H1 (cell line): ENCODE data around the gene SEC63.

Experiments used
- EZH2 ChIP-seq: fragments of 200-600 bp; sonication (generic); IDR thresholded peaks from 2 replicates; pipeline ENCODE4 v1.7.1; 2012; ENCODE audit warnings: low read depth, mild to moderate bottlenecking, moderate library complexity, low read length, inconsistent platforms; ENCODE audit not compliant: severe bottlenecking
- HDAC6 ChIP-seq: IDR thresholded peaks from one replicate; pipeline ENCODE4 v1.7.1; 2012; ENCODE audit warnings: low read depth, mild to moderate bottlenecking, inconsistent platforms, low read length, moderate library complexity
- JUN ChIP-seq: IDR thresholded peaks from 2 replicates; pipeline ENCODE4 v1.6.1; 2011; ENCODE audit warnings: low read depth, mild to moderate bottlenecking, improper control_type of control experiment, low read length
- KDM1A ChIP-seq: fragments of 200-600, 300-600 bp; sonication (generic); IDR thresholded peaks from 2 replicates; pipeline ENCODE4 v1.7.1; 2016; ENCODE audit warnings: mild to moderate bottlenecking, low read length, borderline replicate concordance
- POLR2A ChIP-seq, 2 experiments: IDR thresholded peaks; 1 replicate in 1 of 2; 2 replicates in 1 of 2; pipeline ENCODE4 v1.6.1; 2011; ENCODE audit warnings: low read depth in 2 of 2, low read length in 2 of 2, mild to moderate bottlenecking in 2 of 2; ENCODE audit errors: control extremely low read depth in 1 of 2
- SP1 ChIP-seq: IDR thresholded peaks from 2 replicates; pipeline ENCODE4 v1.6.1; 2011; ENCODE audit warnings: low read depth, low read length
- SP4 ChIP-seq: IDR thresholded peaks from 2 replicates; pipeline ENCODE4 v1.6.1; 2012; ENCODE audit warnings: low read length, inconsistent platforms
- TCF12 ChIP-seq: IDR thresholded peaks from 2 replicates; pipeline ENCODE4 v1.6.1; 2011; ENCODE audit warnings: low read depth, mild to moderate bottlenecking, low read length
- TF ChIP-seq, protein P1 (sequence below), 3 experiments: IDR thresholded peaks; 1 replicate in 2 of 3; 2 replicates in 1 of 3; pipeline versions ENCODE4 v1.5.1 to v1.6.1; 2011; ENCODE audit warnings: low read length in 3 of 3, mild to moderate bottlenecking in 3 of 3, inconsistent platforms in 2 of 3, low read depth in 1 of 3, moderate library complexity in 1 of 3; ENCODE audit not compliant: insufficient read depth in 1 of 3; ENCODE audit errors: control extremely low read depth in 1 of 3
- TF ChIP-seq, protein P2 (sequence below): fragments of 300-600 bp; sonication (generic); IDR thresholded peaks from 2 replicates; pipeline ENCODE4 v1.7.1; 2012; ENCODE audit warnings: low read length, moderate library complexity, mild to moderate bottlenecking, inconsistent platforms; ENCODE audit not compliant: insufficient replicate concordance

DNA sequence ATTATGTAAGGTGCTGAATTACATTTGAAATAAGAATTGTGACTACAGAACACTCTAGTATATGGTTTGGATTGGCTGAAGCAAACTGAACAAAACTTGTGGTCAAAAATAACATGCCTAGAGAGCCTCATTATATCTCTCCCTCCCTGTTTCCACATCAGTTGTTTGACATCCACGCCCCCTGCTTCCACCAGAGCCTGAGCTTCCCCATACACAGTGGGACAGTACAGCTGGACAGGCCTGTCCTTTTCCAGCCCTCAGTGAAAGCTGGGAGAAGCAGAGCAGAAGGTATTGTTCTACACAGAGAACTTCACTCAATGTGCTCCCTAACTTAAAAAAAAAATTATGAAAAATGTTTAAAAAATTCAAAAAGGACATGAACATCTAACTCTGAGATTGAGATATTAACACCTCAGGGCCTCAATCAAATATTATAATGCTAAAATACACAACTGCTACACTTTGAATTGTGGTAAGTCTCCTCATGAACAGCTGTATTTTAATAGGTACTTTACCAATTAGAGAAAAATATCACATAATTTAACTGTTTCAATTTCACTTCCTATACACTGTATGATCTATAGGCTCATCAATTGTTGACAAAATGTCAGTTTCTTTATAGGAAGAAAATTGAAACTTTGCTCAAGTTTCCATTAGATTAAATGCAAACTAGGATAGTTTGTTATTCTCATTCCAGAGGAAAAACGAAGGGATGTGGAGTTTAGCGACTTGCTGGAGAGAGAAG lies 89.0 kb downstream of the SEC63 start:
- TF ChIP-seq, protein P1, sequence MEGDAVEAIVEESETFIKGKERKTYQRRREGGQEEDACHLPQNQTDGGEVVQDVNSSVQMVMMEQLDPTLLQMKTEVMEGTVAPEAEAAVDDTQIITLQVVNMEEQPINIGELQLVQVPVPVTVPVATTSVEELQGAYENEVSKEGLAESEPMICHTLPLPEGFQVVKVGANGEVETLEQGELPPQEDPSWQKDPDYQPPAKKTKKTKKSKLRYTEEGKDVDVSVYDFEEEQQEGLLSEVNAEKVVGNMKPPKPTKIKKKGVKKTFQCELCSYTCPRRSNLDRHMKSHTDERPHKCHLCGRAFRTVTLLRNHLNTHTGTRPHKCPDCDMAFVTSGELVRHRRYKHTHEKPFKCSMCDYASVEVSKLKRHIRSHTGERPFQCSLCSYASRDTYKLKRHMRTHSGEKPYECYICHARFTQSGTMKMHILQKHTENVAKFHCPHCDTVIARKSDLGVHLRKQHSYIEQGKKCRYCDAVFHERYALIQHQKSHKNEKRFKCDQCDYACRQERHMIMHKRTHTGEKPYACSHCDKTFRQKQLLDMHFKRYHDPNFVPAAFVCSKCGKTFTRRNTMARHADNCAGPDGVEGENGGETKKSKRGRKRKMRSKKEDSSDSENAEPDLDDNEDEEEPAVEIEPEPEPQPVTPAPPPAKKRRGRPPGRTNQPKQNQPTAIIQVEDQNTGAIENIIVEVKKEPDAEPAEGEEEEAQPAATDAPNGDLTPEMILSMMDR (IDR thresholded peaks at IDR 0.05; ENCODE audit: control extremely low read depth in 1 of 3, insufficient read depth in 1 of 3, low read depth in 1 of 3, low read length in 3 of 3): no peak
- TF ChIP-seq SP4 (no peak), JUN (no peak), TCF12 (no peak), KDM1A (no peak), SP1 (no peak), EZH2 (no peak), HDAC6 (no peak), POLR2A (IDR thresholded peaks at IDR 0.05; ENCODE audit: control extremely low read depth in 1 of 2, low read depth in 2 of 2, low read length in 2 of 2) (no peak)
- TF ChIP-seq, protein P2, sequence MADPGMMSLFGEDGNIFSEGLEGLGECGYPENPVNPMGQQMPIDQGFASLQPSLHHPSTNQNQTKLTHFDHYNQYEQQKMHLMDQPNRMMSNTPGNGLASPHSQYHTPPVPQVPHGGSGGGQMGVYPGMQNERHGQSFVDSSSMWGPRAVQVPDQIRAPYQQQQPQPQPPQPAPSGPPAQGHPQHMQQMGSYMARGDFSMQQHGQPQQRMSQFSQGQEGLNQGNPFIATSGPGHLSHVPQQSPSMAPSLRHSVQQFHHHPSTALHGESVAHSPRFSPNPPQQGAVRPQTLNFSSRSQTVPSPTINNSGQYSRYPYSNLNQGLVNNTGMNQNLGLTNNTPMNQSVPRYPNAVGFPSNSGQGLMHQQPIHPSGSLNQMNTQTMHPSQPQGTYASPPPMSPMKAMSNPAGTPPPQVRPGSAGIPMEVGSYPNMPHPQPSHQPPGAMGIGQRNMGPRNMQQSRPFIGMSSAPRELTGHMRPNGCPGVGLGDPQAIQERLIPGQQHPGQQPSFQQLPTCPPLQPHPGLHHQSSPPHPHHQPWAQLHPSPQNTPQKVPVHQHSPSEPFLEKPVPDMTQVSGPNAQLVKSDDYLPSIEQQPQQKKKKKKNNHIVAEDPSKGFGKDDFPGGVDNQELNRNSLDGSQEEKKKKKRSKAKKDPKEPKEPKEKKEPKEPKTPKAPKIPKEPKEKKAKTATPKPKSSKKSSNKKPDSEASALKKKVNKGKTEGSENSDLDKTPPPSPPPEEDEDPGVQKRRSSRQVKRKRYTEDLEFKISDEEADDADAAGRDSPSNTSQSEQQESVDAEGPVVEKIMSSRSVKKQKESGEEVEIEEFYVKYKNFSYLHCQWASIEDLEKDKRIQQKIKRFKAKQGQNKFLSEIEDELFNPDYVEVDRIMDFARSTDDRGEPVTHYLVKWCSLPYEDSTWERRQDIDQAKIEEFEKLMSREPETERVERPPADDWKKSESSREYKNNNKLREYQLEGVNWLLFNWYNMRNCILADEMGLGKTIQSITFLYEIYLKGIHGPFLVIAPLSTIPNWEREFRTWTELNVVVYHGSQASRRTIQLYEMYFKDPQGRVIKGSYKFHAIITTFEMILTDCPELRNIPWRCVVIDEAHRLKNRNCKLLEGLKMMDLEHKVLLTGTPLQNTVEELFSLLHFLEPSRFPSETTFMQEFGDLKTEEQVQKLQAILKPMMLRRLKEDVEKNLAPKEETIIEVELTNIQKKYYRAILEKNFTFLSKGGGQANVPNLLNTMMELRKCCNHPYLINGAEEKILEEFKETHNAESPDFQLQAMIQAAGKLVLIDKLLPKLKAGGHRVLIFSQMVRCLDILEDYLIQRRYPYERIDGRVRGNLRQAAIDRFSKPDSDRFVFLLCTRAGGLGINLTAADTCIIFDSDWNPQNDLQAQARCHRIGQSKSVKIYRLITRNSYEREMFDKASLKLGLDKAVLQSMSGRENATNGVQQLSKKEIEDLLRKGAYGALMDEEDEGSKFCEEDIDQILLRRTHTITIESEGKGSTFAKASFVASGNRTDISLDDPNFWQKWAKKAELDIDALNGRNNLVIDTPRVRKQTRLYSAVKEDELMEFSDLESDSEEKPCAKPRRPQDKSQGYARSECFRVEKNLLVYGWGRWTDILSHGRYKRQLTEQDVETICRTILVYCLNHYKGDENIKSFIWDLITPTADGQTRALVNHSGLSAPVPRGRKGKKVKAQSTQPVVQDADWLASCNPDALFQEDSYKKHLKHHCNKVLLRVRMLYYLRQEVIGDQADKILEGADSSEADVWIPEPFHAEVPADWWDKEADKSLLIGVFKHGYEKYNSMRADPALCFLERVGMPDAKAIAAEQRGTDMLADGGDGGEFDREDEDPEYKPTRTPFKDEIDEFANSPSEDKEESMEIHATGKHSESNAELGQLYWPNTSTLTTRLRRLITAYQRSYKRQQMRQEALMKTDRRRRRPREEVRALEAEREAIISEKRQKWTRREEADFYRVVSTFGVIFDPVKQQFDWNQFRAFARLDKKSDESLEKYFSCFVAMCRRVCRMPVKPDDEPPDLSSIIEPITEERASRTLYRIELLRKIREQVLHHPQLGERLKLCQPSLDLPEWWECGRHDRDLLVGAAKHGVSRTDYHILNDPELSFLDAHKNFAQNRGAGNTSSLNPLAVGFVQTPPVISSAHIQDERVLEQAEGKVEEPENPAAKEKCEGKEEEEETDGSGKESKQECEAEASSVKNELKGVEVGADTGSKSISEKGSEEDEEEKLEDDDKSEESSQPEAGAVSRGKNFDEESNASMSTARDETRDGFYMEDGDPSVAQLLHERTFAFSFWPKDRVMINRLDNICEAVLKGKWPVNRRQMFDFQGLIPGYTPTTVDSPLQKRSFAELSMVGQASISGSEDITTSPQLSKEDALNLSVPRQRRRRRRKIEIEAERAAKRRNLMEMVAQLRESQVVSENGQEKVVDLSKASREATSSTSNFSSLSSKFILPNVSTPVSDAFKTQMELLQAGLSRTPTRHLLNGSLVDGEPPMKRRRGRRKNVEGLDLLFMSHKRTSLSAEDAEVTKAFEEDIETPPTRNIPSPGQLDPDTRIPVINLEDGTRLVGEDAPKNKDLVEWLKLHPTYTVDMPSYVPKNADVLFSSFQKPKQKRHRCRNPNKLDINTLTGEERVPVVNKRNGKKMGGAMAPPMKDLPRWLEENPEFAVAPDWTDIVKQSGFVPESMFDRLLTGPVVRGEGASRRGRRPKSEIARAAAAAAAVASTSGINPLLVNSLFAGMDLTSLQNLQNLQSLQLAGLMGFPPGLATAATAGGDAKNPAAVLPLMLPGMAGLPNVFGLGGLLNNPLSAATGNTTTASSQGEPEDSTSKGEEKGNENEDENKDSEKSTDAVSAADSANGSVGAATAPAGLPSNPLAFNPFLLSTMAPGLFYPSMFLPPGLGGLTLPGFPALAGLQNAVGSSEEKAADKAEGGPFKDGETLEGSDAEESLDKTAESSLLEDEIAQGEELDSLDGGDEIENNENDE: no peak
